Body of pancreas (tissue), 4 donors: Measurements from ENCODE around the gene NDUFAB1. TPM values are rescaled to one million over a fixed set of nuclear protein-coding genes. Genes with fewer than 3 reads are reported as not detected.
"Not testable (repeated sequence)": the region's sequence is repeated elsewhere in the genome, so short reads cannot be mapped to it uniquely, and the experiment has no call there.

Experiments
- ATAC-seq: fragments of 150-250 bp; one replicate; pipeline ENCODE4 v1.9.1; 2016
- DNase-seq, 4 donors: peaks; one replicate each; pipeline ENCODE4 v3.0.0-alpha.2; 2019
- H3K27ac ChIP-seq, 4 donors: fragments of 200-600 bp; sonication (generic); 1 replicate in 3 of 4; 2 replicates in 1 of 4; pipeline versions ENCODE4 v1.5.1 to v1.6.1; 2016 to 2019; ENCODE audit warnings: mild to moderate bottlenecking in 1 of 4, mixed read lengths in 1 of 4, moderate library complexity in 1 of 4
- H3K27me3 ChIP-seq, 2 donors: fragments of 200-600 bp; sonication (generic); one replicate each; pipeline ENCODE4 v1.6.0; 2016; ENCODE audit warnings: mild to moderate bottlenecking in 1 of 2
- H3K36me3 ChIP-seq, 2 donors: fragments of 200-600 bp; sonication (generic); replicated peaks in 1 of 2; 2 replicates each; pipeline ENCODE4 v1.5.1; 2016; ENCODE audit warnings: low read depth in 2 of 2; ENCODE audit not compliant: insufficient read depth in 1 of 2
- H3K4me1 ChIP-seq: fragments of 200-600 bp; sonication (generic); one replicate; pipeline ENCODE4 v1.6.0; 2016
- H3K4me3 ChIP-seq, 2 donors: fragments of 200-600 bp; sonication (generic); 1 replicate in 1 of 2; 2 replicates in 1 of 2; pipeline ENCODE4 v1.5.1; 2016 to 2019
- H3K9me3 ChIP-seq, 3 donors: fragments of 200-600 bp; sonication (generic); 1 replicate in 2 of 3; 2 replicates in 1 of 3; pipeline ENCODE4 v1.5.1; 2016
- POLR2A ChIP-seq, 3 donors: fragments of 450-650 bp; IDR thresholded peaks; one replicate each; pipeline ENCODE4 v1.6.1; 2016; ENCODE audit warnings: antibody characterized with exemption in 3 of 3, mild to moderate bottlenecking in 2 of 3
- WGBS, 2 donors: methylation state at CpG; one replicate each; pipeline ENCODE4 v1.1.5; 2017; 5-methylcytosine and 5-hydroxymethylcytosine counted together
- intact Hi-C: fragments of 100-400 bp; cut with DNase I; formaldehyde crosslinking; loops from one replicate; pipeline ENCODE4 v1.15.1; 2023
- total RNA-seq, 2 donors: library from RNA; depleted of rRNA; stranded (reverse); fragments of >200 nt; gene quantifications; one replicate each; pipeline ENCODE4 v1.1.0, GENCODE V29; 2016
- TF ChIP-seq, protein P1 (sequence below), 7 experiments: fragments of 450-650 bp in 4 of 7; fragments of 200-600 bp in 3 of 7; sonication (generic) in 3 of 7; IDR thresholded peaks; one replicate each; pipeline ENCODE4 v1.5.1; 2016 to 2019; ENCODE audit warnings: antibody characterized with exemption in 7 of 7

Gene NDUFAB1
- total RNA-seq, 2 donors from 2014 or later, result 16.2 to 42.0 TPM

DNA sequence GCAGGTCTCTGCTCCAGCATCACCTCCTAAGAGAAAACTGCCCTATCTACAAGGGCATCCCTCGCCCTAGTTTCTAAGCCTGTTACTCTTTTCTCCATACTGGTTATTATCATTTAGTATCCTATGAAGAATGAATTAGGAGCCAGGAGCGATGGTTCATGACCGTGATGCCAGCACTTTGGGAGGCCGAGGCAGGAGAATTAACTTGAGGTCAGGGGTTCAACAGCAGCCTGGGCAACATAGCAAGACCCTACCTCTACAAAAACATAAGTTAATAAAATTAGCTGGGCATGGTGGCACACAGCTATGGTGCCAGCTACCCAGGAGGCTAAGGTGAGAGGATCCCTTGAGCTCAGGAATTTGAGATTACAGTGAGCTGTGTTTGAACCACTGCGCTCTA is 46.2 kb downstream of the NDUFAB1 start:
- TF ChIP-seq POLR2A (IDR thresholded peaks at IDR 0.05), result no peak
- Histone ChIP-seq H3K27me3 (no peaks in the 10 kb centered on the region), H3K36me3 (peaks cover 17 to 33% of the 10 kb centered on the region in 2 donors), H3K9me3 (no peaks in the 10 kb centered on the region), H3K4me1 (no peaks in the 10 kb centered on the region), H3K27ac (no peak overlapping the region), H3K4me3 (no peak overlapping the region)
- no peak for DNase-seq
- intact Hi-C loops, result loop anchor here (10.0 kb wide), 1 partner anchor 45 kb away; no protein-coding TSS in a partner anchor
- WGBS, 2 donors, result 94 to 95% methylated on average over 5 of the region's 5 CpGs
- ATAC-seq, result no peak

DNA sequence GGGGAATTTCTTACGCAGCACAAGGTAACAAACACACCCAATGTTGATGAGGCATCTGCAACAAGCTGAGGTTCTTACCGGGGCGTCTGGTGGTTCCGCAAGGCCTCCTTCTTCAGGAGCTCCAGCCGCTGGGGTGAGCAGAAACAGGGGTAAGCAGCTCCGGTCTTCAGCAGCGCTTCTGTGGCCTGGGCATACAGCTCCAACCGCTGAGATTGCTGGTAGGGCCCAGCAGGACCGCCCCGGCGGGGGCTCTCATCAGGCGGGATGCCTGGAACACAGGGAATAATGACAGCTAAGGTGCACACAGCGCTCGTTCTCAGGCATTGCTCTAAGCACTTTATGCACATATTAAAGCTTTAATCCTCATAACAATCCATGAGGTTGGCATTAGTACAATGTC is 51.7 kb downstream of the NDUFAB1 start:
- Histone ChIP-seq H3K4me1 (peaks cover 5% of the 10 kb centered on the region), H3K27me3 (no peaks in the 10 kb centered on the region), H3K4me3 (no peak overlapping the region), H3K36me3 (peaks cover 8 to 27% of the 10 kb centered on the region in 2 donors), H3K27ac (no peak overlapping the region), H3K9me3 (no peaks in the 10 kb centered on the region)
- TF ChIP-seq, protein P1, sequence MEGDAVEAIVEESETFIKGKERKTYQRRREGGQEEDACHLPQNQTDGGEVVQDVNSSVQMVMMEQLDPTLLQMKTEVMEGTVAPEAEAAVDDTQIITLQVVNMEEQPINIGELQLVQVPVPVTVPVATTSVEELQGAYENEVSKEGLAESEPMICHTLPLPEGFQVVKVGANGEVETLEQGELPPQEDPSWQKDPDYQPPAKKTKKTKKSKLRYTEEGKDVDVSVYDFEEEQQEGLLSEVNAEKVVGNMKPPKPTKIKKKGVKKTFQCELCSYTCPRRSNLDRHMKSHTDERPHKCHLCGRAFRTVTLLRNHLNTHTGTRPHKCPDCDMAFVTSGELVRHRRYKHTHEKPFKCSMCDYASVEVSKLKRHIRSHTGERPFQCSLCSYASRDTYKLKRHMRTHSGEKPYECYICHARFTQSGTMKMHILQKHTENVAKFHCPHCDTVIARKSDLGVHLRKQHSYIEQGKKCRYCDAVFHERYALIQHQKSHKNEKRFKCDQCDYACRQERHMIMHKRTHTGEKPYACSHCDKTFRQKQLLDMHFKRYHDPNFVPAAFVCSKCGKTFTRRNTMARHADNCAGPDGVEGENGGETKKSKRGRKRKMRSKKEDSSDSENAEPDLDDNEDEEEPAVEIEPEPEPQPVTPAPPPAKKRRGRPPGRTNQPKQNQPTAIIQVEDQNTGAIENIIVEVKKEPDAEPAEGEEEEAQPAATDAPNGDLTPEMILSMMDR (IDR thresholded peaks at IDR 0.05), result no peak
- TF ChIP-seq POLR2A (IDR thresholded peaks at IDR 0.05), result no peak
- ATAC-seq (no peak), DNase-seq (no peak)
- 92 to 100% methylated on average over 12 to 14 of the region's 14 CpGs for WGBS, 2 donors
- intact Hi-C loops, result no loop called here

DNA sequence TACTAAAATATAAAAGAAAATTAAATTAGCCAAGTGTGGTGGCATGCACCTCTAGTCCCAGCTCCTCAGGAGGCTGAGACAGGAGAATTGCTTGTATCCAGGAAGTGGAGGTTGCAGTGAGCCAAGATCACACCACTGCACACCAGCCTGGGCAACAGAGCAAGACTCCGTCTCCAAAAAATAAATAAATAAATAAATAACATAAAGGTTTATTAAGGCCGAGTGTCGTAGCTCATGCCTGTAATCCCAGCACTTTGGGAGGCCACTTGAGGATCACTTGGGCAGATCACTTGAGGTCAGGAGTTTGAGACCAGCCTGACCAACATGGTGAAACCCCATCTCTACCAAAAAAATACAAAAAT is 55.3 kb downstream of the NDUFAB1 start:
- H3K27ac ChIP-seq, H3K9me3 ChIP-seq, ATAC-seq, H3K4me1 ChIP-seq, DNase-seq, intact Hi-C loops, H3K27me3 ChIP-seq, H3K4me3 ChIP-seq: not testable (repeated sequence)
- H3K36me3 ChIP-seq, result peaks cover 0 to 18% of the 10 kb centered on the region in 2 donors
- 93 to 96% methylated on average over 3 of the region's 3 CpGs for WGBS, 2 donors

DNA sequence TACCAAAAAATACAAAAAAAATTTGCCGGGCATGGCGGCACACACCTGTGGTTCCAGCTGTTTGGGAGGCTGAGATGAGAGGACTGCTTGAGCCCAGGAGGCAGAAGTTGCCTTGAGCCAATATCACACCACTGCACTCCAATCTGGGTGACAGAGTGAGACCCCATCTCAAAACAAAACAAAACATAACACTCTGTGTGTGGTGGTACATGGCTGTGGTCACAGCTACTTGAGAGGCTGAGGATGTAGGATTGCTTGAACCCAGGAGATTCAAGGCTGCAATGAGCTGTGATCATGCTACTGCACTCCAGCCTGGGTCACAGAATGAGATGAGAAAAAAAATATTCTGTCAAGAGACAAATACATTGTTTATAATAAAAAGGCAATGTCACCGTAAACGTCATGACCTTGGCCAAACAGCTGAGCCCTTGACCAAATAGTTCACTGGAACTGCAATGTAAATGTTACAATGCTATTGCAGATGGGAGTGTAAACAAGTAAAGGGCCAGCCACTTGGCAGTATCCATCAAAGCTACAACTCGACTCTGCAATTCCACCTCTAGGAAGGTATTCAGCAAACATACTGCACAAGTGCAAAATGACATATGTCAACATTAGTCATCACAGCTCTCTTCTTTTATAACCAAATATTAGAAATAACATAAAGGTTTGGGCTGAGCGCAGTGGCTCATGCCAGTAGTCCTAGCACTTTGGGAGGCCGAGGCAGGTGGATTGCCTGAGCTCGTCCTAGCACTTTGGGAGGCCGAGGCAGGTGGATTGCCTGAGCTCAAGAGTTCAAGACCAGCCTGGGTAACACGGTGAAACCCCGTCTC is 55.9 kb downstream of the NDUFAB1 start:
- no peak overlapping the region for H3K4me3 ChIP-seq
- peaks cover 5% of the 10 kb centered on the region for H3K4me1 ChIP-seq
- no peak for TF ChIP-seq POLR2A (IDR thresholded peaks at IDR 0.05)
- TF ChIP-seq, protein P1 (IDR thresholded peaks at IDR 0.05), result no peak
- WGBS, 2 donors, result 77 to 81% methylated on average over 11 of the region's 11 CpGs
- H3K27ac ChIP-seq, result no peak overlapping the region
- H3K27me3 ChIP-seq, result no peaks in the 10 kb centered on the region
- intact Hi-C loops, result no loop called here
- no peak for ATAC-seq
- no peaks in the 10 kb centered on the region for H3K9me3 ChIP-seq
- no peak for DNase-seq
- peaks cover 0 to 13% of the 10 kb centered on the region in 2 donors for H3K36me3 ChIP-seq

DNA sequence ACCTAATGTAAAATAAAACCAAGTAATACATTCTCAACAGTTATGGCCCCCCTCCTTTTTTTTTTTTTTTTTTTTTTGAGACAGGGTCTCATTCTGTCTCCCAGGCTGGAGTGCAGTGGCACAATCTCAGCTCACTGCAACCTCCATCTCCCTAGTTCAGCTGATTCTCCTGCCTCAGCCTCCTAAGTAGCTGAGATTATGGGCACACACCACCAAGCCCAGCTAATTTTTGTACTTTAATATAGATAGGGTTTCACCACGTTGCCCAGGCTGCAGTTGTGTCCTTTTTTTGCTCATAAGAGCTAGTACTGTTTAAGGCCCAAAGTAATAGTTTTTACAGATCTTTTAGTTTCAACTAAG is 57.2 kb downstream of the NDUFAB1 start:
- Histone ChIP-seq H3K4me1 (peaks cover 5% of the 10 kb centered on the region), H3K27ac (no peak overlapping the region), H3K4me3 (no peak overlapping the region), H3K27me3 (no peaks in the 10 kb centered on the region), H3K9me3 (no peaks in the 10 kb centered on the region), H3K36me3 (peaks cover 0 to 19% of the 10 kb centered on the region in 2 donors)
- no peak for DNase-seq
- intact Hi-C loops, result no loop called here
- TF ChIP-seq POLR2A (IDR thresholded peaks at IDR 0.05), result no peak
- TF ChIP-seq, protein P1 (IDR thresholded peaks at IDR 0.05), result no peak
- ATAC-seq, result no peak
- WGBS, 2 donors, result 96 to 100% methylated on average over 1 of the region's 1 CpG

DNA sequence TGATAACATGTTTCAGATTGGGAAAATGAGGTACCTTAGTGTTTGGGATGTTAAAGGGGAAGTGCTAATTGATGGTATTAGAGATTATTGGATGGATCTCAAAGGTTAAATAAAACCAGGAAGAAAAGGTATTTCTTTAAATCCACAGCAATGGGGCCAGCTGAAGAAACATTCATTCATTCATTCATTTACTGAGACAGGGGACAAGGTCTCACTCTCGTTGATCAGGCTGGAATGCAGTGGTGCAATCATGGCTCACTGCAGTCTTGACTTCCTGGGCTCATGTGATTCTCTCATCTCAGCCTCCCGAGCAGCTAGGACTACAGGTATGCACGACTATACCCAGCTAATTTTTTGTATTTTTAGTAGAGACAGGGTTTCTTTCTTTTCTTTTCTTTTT is 58.7 kb downstream of the NDUFAB1 start:
- no peak overlapping the region for H3K4me3 ChIP-seq
- H3K36me3 ChIP-seq, result peaks cover 0 to 20% of the 10 kb centered on the region in 2 donors
- H3K27me3 ChIP-seq, result no peaks in the 10 kb centered on the region
- no peak overlapping the region for H3K27ac ChIP-seq
- ATAC-seq, result no peak
- no peak for DNase-seq
- no peaks in the 10 kb centered on the region for H3K9me3 ChIP-seq
- H3K4me1 ChIP-seq, result peaks cover 5% of the 10 kb centered on the region
- intact Hi-C loops, result no loop called here
- WGBS, 2 donors, result 58 to 69% methylated on average over 3 of the region's 3 CpGs
- TF ChIP-seq, protein P1 (IDR thresholded peaks at IDR 0.05), result no peak
- no peak for TF ChIP-seq POLR2A (IDR thresholded peaks at IDR 0.05)
